HG03135 (cell line): ENCODE results near the gene VSTM2L.

Experiments used
- ATAC-seq: cut with Tn5 transposase; IDR thresholded peaks from one replicate; pipeline ENCODE4 v1.9.1; 2021; ENCODE audit warnings: mild to moderate bottlenecking, moderate library complexity; ENCODE audit not compliant: unreplicated experiment

The VSTM2L gene

GRCh38 chr20:37899105-37900045 lies 3.6 kb upstream of the VSTM2L start:
- ATAC-seq: no peak

GRCh38 chr20:37901240-37901639 lies 1.7 kb upstream of the VSTM2L start:
- ATAC-seq: no peak

- ATAC-seq: no peak
Observed at GRCh38 chr20:37901654-37902503, 1.0 kb upstream of the VSTM2L start.

GRCh38 chr20:37903317-37904007 lies 535 bp downstream of the VSTM2L start:
- no peak for ATAC-seq

- no peak for ATAC-seq
Observed at GRCh38 chr20:37904008-37904642, 1.2 kb downstream of the VSTM2L start.

- ATAC-seq: no peak
Observed at GRCh38 chr20:37904845-37905373, 2.0 kb downstream of the VSTM2L start.

GRCh38 chr20:37905671-37906613 lies 3.0 kb downstream of the VSTM2L start:
- no peak for ATAC-seq

GRCh38 chr20:37907330-37907676 lies 4.4 kb downstream of the VSTM2L start:
- no peak for ATAC-seq

GRCh38 chr20:37907677-37908401 lies 4.9 kb downstream of the VSTM2L start:
- no peak for ATAC-seq

- ATAC-seq: no peak
Observed at GRCh38 chr20:37911261-37911660, 8.3 kb downstream of the VSTM2L start.

GRCh38 chr20:37911838-37912281 lies 8.9 kb downstream of the VSTM2L start:
- no peak for ATAC-seq

GRCh38 chr20:37912874-37913273 lies 9.9 kb downstream of the VSTM2L start:
- ATAC-seq: no peak

- no peak for ATAC-seq
Observed at GRCh38 chr20:37913567-37914366, 10.8 kb downstream of the VSTM2L start.

GRCh38 chr20:37914367-37914671 lies 11.4 kb downstream of the VSTM2L start:
- ATAC-seq: no peak

GRCh38 chr20:37914672-37915433 lies 11.9 kb downstream of the VSTM2L start:
- no peak for ATAC-seq

- ATAC-seq: no peak
Observed at GRCh38 chr20:37915434-37915787, 12.5 kb downstream of the VSTM2L start.

- ATAC-seq: no peak
Observed at GRCh38 chr20:37915800-37916570, 13.1 kb downstream of the VSTM2L start.
